Natural killer cell (primary cell): ENCODE measurements around the gene MYH8. TPM values are rescaled to one million over a fixed set of nuclear protein-coding genes. Genes with fewer than 3 reads are reported as not detected.

Source experiments
- ATAC-seq, 3 donors: fragments of 150-1000 bp in 2 of 3; fragments of 200-7000 bp in 1 of 3; cut with Tn5 transposase; 1 replicate in 1 of 3; 2 replicates in 2 of 3; pipeline ENCODE4 v1.10.0; 2021; ENCODE audit warnings: mild to moderate bottlenecking in 2 of 3, moderate library complexity in 2 of 3
- DNase-seq, 2 donors: peaks; one replicate each; pipeline versions ENCODE4 v3.0.0 to v3.0.0-alpha.2; 2013 to 2021; ENCODE audit warnings: mixed read lengths in 1 of 2
- H3K27ac ChIP-seq: one replicate; pipeline ENCODE4 v1.5.1; 2013; ENCODE audit warnings: mild to moderate bottlenecking, low read length
- H3K27me3 ChIP-seq: one replicate; pipeline ENCODE4 v1.6.1; 2013; ENCODE audit warnings: low read length; ENCODE audit not compliant: control insufficient read depth, insufficient read depth
- H3K36me3 ChIP-seq: one replicate; pipeline ENCODE4 v1.6.1; 2013; ENCODE audit warnings: low read length; ENCODE audit not compliant: control insufficient read depth, insufficient read depth
- H3K4me1 ChIP-seq: one replicate; pipeline ENCODE4 v1.6.1; 2013; ENCODE audit warnings: low read length; ENCODE audit not compliant: control insufficient read depth, insufficient read depth
- H3K4me3 ChIP-seq: one replicate; pipeline ENCODE4 v1.5.1; 2013; ENCODE audit warnings: low read length
- H3K9me3 ChIP-seq: one replicate; pipeline ENCODE4 v1.6.1; 2013; ENCODE audit warnings: low read length; ENCODE audit not compliant: control insufficient read depth, insufficient read depth
- H3K27ac Mint-ChIP-seq, 2 donors: one replicate each; pipeline ENCODE4 v1.8.0; 2022; ENCODE audit warnings: mild to moderate bottlenecking in 2 of 2, mixed read lengths in 2 of 2, moderate library complexity in 1 of 2
- H3K27me3 Mint-ChIP-seq, 2 donors: one replicate each; pipeline ENCODE4 v1.8.0; 2022; ENCODE audit warnings: low read depth in 2 of 2, mixed read lengths in 2 of 2
- H3K36me3 Mint-ChIP-seq: one replicate; pipeline ENCODE4 v1.8.0; 2022; ENCODE audit warnings: mixed read lengths
- H3K4me1 Mint-ChIP-seq, 2 donors: one replicate each; pipeline ENCODE4 v1.8.0; 2022; ENCODE audit warnings: mixed read lengths in 2 of 2
- H3K4me3 Mint-ChIP-seq: one replicate; pipeline ENCODE4 v1.8.0; 2022; ENCODE audit warnings: mild to moderate bottlenecking, moderate library complexity, mixed read lengths
- H3K9me3 Mint-ChIP-seq, 2 donors: one replicate each; pipeline ENCODE4 v1.8.0; 2022; ENCODE audit warnings: mixed read lengths in 2 of 2
- WGBS: methylation state at CpG from one replicate; pipeline ENCODE4 v1.1.7; 2013; ENCODE audit warnings: missing lambda C conversion rate; ENCODE audit not compliant: insufficient coverage; 5-methylcytosine and 5-hydroxymethylcytosine counted together
- intact Hi-C: fragments of 100-400 bp; cut with micrococcal nuclease; formaldehyde crosslinking; loops from one replicate; pipeline ENCODE4 v1.14.2; 2022
- total RNA-seq, 4 donors: library from RNA; stranded (reverse); fragments of 120-200 nt in 1 of 4; gene quantifications; one replicate each; pipeline versions ENCODE4 v1.2.3 to v1.2.4, GENCODE V29; 2013 to 2022
- TF ChIP-seq, protein P1 (sequence below): fragments of 200-600 bp; IDR thresholded peaks from one replicate; pipeline ENCODE4 v1.8.0; 2022; ENCODE audit warnings: antibody characterized with exemption

The MYH8 gene
- total RNA-seq, 3 donors from 2014 or later (not counting 1 experiment from before 2014, with no cell fraction given): not detected

DNA sequence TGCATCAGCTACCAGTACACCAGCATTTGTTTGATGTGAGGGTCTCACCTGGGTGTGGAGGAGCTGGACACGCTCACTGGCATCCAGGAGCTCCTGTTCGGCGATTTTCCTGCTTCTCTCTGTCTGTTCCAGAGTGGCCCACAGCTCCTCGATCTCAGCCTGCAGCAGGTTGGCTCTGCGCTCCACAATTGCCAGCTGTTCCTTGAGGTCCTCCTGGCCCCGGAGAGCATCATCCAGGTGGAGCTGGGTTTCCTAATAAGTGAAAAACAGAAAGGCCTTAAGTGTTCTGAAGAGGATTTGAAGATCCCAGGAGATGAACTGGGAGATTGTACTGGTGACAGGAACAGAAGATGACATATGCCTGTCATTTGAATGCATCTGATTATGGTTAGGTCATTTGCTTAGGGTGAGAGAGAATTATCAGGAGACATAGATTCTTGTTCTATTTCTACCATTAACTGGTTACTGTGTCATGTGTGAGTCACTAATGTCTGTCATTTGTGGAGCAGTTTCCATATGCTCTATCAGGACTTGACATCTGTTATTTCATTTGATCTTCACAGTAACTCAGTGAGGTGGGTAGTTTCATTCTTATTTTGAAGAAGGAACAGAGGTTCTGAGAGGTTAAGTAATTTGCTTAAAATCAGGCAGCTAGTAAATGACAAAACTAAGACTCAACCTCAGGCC lies 27.4 kb downstream of the MYH8 start:
- no peaks in the 10 kb centered on the region for H3K36me3 ChIP-seq
- no peak for DNase-seq
- no peak overlapping the region for H3K27ac ChIP-seq
- TF ChIP-seq, protein P1, sequence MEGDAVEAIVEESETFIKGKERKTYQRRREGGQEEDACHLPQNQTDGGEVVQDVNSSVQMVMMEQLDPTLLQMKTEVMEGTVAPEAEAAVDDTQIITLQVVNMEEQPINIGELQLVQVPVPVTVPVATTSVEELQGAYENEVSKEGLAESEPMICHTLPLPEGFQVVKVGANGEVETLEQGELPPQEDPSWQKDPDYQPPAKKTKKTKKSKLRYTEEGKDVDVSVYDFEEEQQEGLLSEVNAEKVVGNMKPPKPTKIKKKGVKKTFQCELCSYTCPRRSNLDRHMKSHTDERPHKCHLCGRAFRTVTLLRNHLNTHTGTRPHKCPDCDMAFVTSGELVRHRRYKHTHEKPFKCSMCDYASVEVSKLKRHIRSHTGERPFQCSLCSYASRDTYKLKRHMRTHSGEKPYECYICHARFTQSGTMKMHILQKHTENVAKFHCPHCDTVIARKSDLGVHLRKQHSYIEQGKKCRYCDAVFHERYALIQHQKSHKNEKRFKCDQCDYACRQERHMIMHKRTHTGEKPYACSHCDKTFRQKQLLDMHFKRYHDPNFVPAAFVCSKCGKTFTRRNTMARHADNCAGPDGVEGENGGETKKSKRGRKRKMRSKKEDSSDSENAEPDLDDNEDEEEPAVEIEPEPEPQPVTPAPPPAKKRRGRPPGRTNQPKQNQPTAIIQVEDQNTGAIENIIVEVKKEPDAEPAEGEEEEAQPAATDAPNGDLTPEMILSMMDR: no peak
- no peak for ATAC-seq
- Mint-ChIP-seq H3K4me3 (no peak overlapping the region), H3K27me3 (peaks cover 33 to 62% of the 10 kb centered on the region in 2 donors), H3K9me3 (no peaks in the 10 kb centered on the region), H3K27ac (no peak overlapping the region), H3K36me3 (no peaks in the 10 kb centered on the region), H3K4me1 (no peaks in the 10 kb centered on the region)
- intact Hi-C loops: no loop called here
- H3K4me3 ChIP-seq: no peak overlapping the region
- WGBS: 87% methylated on average over 6 of the region's 6 CpGs
- no peaks in the 10 kb centered on the region for H3K4me1 ChIP-seq
- H3K27me3 ChIP-seq: no peaks in the 10 kb centered on the region
- no peaks in the 10 kb centered on the region for H3K9me3 ChIP-seq

DNA sequence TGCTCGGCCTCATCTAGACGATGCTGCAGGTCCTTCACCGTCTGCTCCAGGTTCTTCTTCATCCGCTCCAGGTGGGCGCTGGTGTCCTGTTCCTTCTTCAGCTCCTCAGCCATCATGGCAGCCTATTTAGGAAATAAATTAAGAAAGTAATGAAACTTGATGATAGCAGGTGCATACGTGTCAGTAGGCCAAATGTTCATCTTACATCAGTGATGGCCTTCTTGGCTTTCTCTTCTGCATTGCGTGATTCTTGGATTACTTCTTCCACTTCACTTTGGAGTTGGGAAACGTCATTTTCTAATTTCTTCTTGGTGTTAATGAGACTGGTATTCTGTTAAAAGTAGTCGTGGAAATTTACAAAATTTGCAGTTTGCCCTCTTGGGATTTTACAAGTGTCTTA lies 28.9 kb downstream of the MYH8 start:
- 84% methylated on average over 8 of the region's 9 CpGs for WGBS
- Mint-ChIP-seq H3K27me3 (peaks cover 39 to 64% of the 10 kb centered on the region in 2 donors), H3K9me3 (no peaks in the 10 kb centered on the region), H3K4me1 (no peaks in the 10 kb centered on the region), H3K36me3 (no peaks in the 10 kb centered on the region), H3K27ac (no peak overlapping the region), H3K4me3 (no peak overlapping the region)
- no peaks in the 10 kb centered on the region for H3K27me3 ChIP-seq
- no peaks in the 10 kb centered on the region for H3K4me1 ChIP-seq
- no peaks in the 10 kb centered on the region for H3K36me3 ChIP-seq
- TF ChIP-seq, protein P1: no peak
- no peak for ATAC-seq
- intact Hi-C loops: no loop called here
- DNase-seq: no peak
- H3K27ac ChIP-seq: no peak overlapping the region
- H3K4me3 ChIP-seq: no peak overlapping the region
- H3K9me3 ChIP-seq: no peaks in the 10 kb centered on the region

DNA sequence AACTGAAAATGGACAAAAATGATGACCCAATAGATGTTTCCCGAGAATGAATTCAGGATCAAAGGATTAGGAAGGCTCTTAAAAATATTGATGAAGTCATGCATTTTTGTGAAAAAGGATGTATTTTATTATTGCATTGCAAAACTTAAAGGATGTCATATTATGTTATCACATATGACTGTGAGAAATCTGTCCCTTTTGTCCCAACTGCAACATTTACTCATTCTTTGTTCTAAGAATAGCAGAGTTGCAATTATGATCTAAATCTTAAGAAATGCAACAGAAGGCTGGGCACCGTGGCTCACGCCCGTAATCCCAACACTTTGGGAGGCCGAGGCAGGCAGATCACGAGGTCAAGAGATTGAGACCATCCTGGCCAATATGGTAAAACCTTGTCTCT lies 35.9 kb downstream of the MYH8 start:
- 89% methylated on average over 6 of the region's 6 CpGs for WGBS
- H3K9me3 Mint-ChIP-seq: no peaks in the 10 kb centered on the region
- Histone ChIP-seq H3K9me3 (no peaks in the 10 kb centered on the region), H3K4me3 (no peak overlapping the region), H3K4me1 (no peaks in the 10 kb centered on the region), H3K27ac (no peak overlapping the region), H3K36me3 (no peaks in the 10 kb centered on the region), H3K27me3 (no peaks in the 10 kb centered on the region)
- TF ChIP-seq, protein P1: no peak
- H3K4me3 Mint-ChIP-seq: no peak overlapping the region
- ATAC-seq (no peak), DNase-seq (no peak)
- H3K36me3 Mint-ChIP-seq: no peaks in the 10 kb centered on the region
- no peak overlapping the region for H3K27ac Mint-ChIP-seq
- H3K4me1 Mint-ChIP-seq: no peaks in the 10 kb centered on the region
- intact Hi-C loops: no loop called here
- peaks cover 20 to 47% of the 10 kb centered on the region in 2 donors for H3K27me3 Mint-ChIP-seq

DNA sequence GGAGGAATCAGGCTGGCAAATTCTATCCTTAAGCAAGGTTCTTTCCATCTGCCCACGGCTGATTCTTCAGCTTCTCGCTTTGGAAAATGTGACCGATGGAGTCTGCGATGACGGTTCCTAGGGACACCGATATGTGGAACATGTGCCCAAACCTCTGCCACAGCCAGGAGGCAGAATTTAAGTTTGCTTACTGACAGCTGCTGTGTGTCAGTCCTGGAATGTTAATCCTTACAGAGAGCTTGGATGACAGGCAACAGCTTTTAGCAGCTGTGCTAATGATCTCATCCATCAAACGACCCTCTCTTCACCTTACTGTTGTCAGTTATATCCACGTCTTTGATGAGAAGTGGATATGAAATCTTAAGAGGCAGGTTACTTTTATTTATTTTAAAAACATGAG lies 37.6 kb downstream of the MYH8 start:
- Histone ChIP-seq H3K4me3 (no peak overlapping the region), H3K27me3 (peaks cover 4% of the 10 kb centered on the region), H3K4me1 (no peaks in the 10 kb centered on the region), H3K36me3 (no peaks in the 10 kb centered on the region), H3K27ac (no peak overlapping the region), H3K9me3 (no peaks in the 10 kb centered on the region)
- ATAC-seq: no peak
- Mint-ChIP-seq H3K27ac (no peak overlapping the region), H3K4me3 (no peak overlapping the region), H3K27me3 (peaks cover 16 to 37% of the 10 kb centered on the region in 2 donors), H3K4me1 (no peaks in the 10 kb centered on the region), H3K9me3 (no peaks in the 10 kb centered on the region), H3K36me3 (no peaks in the 10 kb centered on the region)
- 91% methylated on average over 6 of the region's 8 CpGs for WGBS
- TF ChIP-seq, protein P1: no peak
- DNase-seq: no peak
- intact Hi-C loops: no loop called here
